ENCODE results near the gene HSCB.

HSCB gene

DNA sequence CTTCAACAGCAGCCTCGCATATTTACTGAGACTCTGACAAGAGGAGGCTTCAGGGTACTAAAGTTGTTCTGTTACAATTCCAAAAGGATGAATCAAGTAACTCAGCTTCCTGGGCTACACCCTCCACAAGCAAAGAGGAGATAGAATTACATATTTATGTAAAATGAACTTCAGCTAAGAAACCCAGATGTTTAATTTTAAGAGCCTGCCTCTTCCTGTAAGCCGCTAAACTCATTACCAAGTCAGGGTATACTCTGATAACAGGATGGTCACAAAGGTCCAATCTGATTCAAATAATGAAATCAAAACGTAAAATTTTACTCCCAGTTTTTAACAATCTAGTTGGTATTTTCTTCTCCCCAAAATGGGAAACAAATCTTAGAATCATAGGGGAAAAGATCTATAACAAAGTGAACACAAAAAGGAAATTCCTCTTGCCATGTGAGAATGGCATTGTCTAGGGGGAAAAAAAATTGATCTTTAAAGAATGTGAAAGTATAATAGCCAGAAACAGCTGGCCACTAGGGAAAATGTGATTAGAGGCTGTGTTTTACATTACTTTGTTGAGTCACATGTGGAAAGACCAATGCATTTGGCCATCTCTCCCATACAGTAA is 31.2 kb upstream of the HSCB start:
- in situ Hi-C loops (cut with MboI; ENCODE audit: low sequenced_read_pairs, unreplicated experiment) = no loop called here
- TF ChIP-seq, protein P1, sequence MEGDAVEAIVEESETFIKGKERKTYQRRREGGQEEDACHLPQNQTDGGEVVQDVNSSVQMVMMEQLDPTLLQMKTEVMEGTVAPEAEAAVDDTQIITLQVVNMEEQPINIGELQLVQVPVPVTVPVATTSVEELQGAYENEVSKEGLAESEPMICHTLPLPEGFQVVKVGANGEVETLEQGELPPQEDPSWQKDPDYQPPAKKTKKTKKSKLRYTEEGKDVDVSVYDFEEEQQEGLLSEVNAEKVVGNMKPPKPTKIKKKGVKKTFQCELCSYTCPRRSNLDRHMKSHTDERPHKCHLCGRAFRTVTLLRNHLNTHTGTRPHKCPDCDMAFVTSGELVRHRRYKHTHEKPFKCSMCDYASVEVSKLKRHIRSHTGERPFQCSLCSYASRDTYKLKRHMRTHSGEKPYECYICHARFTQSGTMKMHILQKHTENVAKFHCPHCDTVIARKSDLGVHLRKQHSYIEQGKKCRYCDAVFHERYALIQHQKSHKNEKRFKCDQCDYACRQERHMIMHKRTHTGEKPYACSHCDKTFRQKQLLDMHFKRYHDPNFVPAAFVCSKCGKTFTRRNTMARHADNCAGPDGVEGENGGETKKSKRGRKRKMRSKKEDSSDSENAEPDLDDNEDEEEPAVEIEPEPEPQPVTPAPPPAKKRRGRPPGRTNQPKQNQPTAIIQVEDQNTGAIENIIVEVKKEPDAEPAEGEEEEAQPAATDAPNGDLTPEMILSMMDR (IDR thresholded peaks at IDR 0.05; ENCODE audit: borderline replicate concordance, control extremely low read depth, extremely low read depth, insufficient read depth, missing control alignments) = no peak
- DNase-seq (ENCODE audit: low spot score) = no peak

DNA sequence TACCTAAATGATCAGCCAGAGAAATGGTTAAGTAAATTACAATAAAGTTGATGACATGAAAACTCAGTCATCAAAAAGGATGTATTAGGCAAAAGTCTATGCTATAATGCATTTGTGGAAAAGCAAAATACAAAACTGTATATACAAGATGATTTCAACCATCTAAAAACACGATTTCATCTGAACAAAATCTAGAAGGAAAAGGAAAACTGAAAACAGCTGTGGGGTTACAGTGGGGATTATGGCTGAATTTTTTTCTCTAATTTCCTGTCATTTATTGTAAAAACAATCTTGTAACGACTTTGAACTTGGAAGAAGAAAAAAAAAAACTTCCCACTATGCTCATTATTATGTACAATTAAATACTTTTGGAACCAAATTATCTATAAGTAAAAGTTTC is 30.5 kb upstream of the HSCB start:
- TF ChIP-seq, protein P1 (IDR thresholded peaks at IDR 0.05; ENCODE audit: borderline replicate concordance, control extremely low read depth, extremely low read depth, insufficient read depth, missing control alignments) = no peak
- in situ Hi-C loops (cut with MboI; ENCODE audit: low sequenced_read_pairs, unreplicated experiment) = no loop called here
- DNase-seq (ENCODE audit: low spot score) = no peak

DNA sequence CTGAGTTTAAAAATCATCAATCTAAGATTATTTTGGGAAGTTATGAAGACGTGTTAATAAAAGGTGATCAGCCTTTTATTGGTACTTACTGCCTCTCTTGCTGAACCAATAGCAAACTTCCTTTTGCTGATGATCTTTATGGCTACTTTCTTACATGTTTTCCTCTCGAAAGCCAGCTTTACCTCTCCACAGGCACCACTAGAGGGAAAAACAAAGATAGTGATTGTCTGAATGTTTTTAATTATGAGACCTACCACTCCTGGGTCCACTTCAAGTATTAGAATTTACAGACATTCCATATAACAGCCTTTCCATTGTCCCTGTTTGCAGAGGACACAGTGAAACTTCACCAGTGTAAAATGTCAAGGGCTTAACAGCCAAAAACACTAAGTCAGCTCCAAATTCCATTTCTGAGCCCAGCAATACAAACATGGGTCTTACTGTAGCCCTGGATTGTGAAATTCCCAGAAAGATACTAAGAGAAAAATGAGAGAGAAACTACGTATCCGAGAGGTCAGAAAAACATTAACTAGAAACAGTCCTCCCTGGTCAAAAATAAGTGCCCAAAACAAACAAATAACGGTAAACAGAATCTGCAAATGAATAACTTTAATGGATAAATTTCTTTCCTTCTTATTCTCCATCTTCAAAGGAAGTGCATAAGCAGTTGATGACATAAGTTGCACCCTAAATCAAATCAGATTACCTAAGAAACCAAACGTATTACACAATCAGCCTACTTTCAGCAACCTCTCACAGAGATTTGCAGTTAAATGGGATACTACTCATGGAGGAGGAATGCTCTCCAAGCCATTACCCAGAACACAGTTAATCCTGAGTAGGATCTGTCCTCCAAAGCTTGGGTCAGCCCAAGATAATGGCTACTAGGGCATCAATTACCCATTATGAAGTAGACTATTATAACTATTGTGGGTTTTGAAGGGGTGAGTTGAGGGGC is 29.7 kb upstream of the HSCB start:
- TF ChIP-seq, protein P1 (IDR thresholded peaks at IDR 0.05; ENCODE audit: borderline replicate concordance, control extremely low read depth, extremely low read depth, insufficient read depth, missing control alignments) = no peak
- DNase-seq (ENCODE audit: low spot score) = no peak
- in situ Hi-C loops (cut with MboI; ENCODE audit: low sequenced_read_pairs, unreplicated experiment) = no loop called here

DNA sequence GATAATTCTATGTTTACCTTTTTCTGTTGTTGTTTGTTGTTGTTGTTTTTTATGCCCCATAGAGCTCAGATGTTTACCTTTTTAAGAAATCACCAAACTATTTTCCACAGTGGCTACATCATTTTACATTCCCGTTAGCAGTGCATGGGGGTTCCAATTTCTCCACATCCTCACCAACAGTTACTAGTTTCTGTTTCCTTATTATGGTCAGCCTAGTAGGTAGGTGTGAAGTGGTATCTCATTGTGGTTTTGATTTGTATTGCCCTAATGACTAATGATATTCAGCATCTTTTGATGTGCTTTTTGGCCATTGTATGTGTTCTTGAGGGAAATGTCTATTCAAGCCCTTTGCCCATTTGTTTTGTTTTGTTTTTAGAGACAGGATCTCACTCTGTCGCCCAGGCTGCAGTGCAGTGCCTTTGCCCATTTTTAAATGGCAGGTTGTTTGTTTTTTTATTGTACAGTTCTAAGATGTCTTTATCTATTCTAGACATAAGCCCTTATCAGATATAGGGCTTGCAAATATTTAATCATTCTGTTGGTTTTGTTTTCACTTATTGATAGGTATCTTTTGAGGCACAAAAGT is 27.7 kb upstream of the HSCB start:
- in situ Hi-C loops (cut with MboI; ENCODE audit: low sequenced_read_pairs, unreplicated experiment) = no loop called here
- DNase-seq (ENCODE audit: low spot score) = no peak
- TF ChIP-seq, protein P1 (IDR thresholded peaks at IDR 0.05; ENCODE audit: borderline replicate concordance, control extremely low read depth, extremely low read depth, insufficient read depth, missing control alignments) = no peak

DNA sequence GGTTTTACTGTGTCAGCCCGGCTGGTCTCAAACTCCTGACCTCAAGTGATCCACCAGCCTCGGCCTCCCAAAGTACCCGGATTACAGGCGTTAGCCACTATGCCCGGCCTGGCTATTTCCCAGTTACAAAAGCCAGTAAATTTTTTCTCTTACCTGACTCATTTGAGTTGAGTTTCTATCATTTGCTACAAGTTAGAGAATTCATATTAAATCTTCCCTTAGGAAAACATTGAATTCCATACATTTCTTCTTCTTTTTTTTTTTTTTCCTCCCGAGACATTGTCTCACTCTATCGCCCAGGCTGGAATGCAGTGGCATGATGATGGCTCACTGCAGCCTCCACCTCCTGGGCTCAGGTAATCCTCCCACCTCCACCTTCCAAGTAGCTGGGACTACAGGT is 26.2 kb upstream of the HSCB start:
- TF ChIP-seq, protein P1 (IDR thresholded peaks at IDR 0.05; ENCODE audit: borderline replicate concordance, control extremely low read depth, extremely low read depth, insufficient read depth, missing control alignments) = no peak
- no peak for DNase-seq (ENCODE audit: low spot score)
- in situ Hi-C loops (cut with MboI; ENCODE audit: low sequenced_read_pairs, unreplicated experiment) = no loop called here

DNA sequence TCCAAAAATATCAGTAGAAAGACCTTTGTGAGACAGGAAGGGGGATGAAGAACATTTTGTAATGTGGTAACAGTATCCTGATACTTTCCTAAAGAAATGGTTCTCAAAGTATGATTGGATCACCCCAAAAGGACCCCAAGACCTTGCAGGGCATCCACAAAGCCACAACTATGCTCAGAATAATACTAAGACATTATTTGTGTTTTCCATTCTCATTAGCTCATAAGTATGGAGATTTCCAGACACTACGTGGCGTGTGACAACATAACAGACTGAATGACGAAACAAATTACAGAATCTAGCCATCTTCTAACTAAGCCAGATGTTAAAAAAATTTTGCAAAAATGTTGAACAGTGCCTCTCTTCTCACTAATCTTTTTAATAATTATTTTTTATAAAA is 25.2 kb upstream of the HSCB start:
- no peak for DNase-seq (ENCODE audit: low spot score)
- TF ChIP-seq, protein P1 (IDR thresholded peaks at IDR 0.05; ENCODE audit: borderline replicate concordance, control extremely low read depth, extremely low read depth, insufficient read depth, missing control alignments) = no peak
- in situ Hi-C loops (cut with MboI; ENCODE audit: low sequenced_read_pairs, unreplicated experiment) = no loop called here

Data from GM13976 (cell line).